Measurements from ENCODE around the gene SLC25A44.

SLC25A44 gene, protein sequence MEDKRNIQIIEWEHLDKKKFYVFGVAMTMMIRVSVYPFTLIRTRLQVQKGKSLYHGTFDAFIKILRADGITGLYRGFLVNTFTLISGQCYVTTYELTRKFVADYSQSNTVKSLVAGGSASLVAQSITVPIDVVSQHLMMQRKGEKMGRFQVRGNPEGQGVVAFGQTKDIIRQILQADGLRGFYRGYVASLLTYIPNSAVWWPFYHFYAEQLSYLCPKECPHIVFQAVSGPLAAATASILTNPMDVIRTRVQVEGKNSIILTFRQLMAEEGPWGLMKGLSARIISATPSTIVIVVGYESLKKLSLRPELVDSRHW

DNA sequence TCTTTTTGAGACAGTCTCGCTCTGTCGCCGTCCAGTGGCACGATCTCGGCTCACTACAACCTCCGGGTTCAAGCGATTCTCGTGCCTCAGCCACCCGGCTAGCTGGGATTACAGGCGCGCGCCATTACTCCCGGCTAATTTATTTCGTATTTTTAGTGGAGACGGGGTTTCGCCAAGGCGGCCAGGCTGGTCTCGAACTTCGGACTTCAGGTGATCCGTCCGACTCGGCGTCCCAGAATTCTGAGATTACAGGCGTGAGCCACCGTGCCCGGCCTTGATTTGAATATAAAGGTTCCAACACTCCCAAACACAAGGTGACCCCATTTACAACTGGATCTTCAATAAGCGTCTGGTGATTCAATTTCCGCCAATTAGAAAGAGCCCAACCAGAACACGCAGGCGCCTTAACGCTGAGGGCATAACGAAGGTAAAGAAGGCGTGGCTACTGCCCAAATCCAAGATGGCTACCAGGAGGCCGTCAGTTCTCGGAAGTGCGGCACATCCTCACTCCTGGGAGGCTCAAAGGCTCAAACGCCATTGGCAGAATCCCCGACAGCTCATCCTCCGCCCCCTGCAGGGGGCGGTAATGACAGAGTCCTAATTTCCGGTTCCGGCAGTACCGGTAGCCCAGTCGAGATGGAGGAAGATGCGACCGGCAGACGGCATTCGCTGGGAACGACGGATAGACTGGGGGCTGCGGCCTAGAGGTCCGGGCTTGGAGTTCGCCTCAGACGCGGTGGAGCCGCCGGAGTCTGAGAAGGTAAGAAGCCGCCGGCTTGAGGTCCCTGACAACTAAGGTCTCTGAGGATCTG, at the start of gene SLC25A44:
Gene SLC25A44, plus strand, starts transcription at position 617 of the 812 bp plus-strand sequence. CDS start 5,744 bp downstream, outside the sequence.
- H3K4me1 ChIP-seq: peaks cover 27 to 61% (median 41%) of the 10 kb centered on the region in 10 experiments
- H3K27ac ChIP-seq: peak within 1 kb of the TSS; percentile 73 to 94 (median 89)
- H3K4me2 ChIP-seq: peak within 1 kb of the TSS; percentile 88 to 98 (median 95)
- peak within 1 kb of the TSS; percentile 77 to 90 (median 87) for H3K9ac ChIP-seq
- peaks cover 6 to 47% (median 26%) of the 10 kb centered on the region in 11 experiments; a peak in 17 of 22 replicates for H4K20me1 ChIP-seq
- H3K27me3 ChIP-seq: no peaks in the 10 kb centered on the region
- no peak for TF ChIP-seq Cebpa-rat (IDR thresholded peaks at IDR 0.05)
- H3K36me3 ChIP-seq: peaks cover 17 to 42% (median 30%) of the 10 kb centered on the region in 11 experiments
- peak within 1 kb of the TSS; percentile 82 to 98 (median 90) for H3K4me3 ChIP-seq
- H3K9me3 ChIP-seq (replicated peaks in 1 of 11): peaks cover 6 to 18% (median 14%) of the 10 kb centered on the region in 11 experiments

DNA sequence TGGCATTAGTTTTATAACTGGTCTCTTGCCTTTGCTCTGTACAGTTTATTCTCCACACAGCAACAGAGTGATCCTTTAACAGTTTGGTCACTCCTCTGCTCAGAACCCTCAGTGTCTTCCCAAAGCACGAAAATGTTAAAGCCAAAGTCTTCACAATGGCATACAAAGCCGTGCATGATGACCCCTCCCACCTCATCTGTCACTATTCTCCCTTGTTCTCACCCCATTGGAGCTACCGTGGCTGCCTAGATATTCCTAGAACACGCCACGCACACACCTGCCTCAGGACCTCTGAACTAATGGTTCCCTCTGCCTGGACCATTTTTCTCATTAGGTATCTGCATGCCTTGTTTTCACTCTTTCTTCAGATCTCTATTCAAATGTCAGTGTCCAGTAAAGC, 49.2 kb upstream of the SLC25A44 start:
- no peaks in the 10 kb centered on the region; a peak in 1 of 22 replicates for H4K20me1 ChIP-seq
- no peak overlapping the region for H3K27ac ChIP-seq
- H3K9me3 ChIP-seq (replicated peaks in 1 of 11): no peaks in the 10 kb centered on the region
- no peak for TF ChIP-seq Cebpa-rat (IDR thresholded peaks at IDR 0.05)
- no peak overlapping the region for H3K4me2 ChIP-seq
- H3K4me3 ChIP-seq: no peak overlapping the region
- H3K36me3 ChIP-seq: no peaks in the 10 kb centered on the region
- H3K4me1 ChIP-seq: peaks cover 37 to 44% (median 42%) of the 10 kb centered on the region in 10 experiments
- peak overlapping the region in 2 of 11 experiments; percentile 9 to 13; a peak in 1 of 22 replicates for H3K9ac ChIP-seq
- H3K27me3 ChIP-seq: no peaks in the 10 kb centered on the region

DNA sequence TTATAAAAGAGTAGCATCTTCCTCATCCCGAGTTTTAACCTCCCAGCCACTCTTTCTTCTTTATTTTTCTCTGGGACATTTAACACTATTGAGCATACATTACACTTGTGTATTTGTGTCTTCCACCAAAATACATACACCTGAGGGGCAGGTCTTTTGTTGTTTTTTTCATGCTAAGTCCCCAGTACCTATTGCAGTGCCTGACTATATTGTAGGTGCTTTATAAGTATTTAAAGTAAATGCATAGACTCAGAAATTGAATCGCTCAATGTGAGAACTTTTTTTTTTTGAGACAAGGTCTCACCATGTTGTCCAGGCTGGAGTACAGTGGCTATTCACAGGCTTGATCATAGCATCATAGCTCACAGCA, 48.3 kb upstream of the SLC25A44 start:
- peak overlapping the region; percentile 82 to 100 (median 98); a peak in 18 of 22 replicates for H3K4me2 ChIP-seq
- no peaks in the 10 kb centered on the region for H3K9me3 ChIP-seq (replicated peaks in 1 of 11)
- peaks cover 46 to 53% (median 50%) of the 10 kb centered on the region in 10 experiments for H3K4me1 ChIP-seq
- no peaks in the 10 kb centered on the region for H3K27me3 ChIP-seq
- H3K36me3 ChIP-seq: no peaks in the 10 kb centered on the region
- peak overlapping the region in 3 of 11 experiments; percentile 9 to 74 (median 74); a peak in 1 of 22 replicates for H3K9ac ChIP-seq
- no peak for TF ChIP-seq Cebpa-rat (IDR thresholded peaks at IDR 0.05)
- H4K20me1 ChIP-seq: no peaks in the 10 kb centered on the region; a peak in 1 of 22 replicates
- H3K27ac ChIP-seq: no peak overlapping the region
- H3K4me3 ChIP-seq: no peak overlapping the region

DNA sequence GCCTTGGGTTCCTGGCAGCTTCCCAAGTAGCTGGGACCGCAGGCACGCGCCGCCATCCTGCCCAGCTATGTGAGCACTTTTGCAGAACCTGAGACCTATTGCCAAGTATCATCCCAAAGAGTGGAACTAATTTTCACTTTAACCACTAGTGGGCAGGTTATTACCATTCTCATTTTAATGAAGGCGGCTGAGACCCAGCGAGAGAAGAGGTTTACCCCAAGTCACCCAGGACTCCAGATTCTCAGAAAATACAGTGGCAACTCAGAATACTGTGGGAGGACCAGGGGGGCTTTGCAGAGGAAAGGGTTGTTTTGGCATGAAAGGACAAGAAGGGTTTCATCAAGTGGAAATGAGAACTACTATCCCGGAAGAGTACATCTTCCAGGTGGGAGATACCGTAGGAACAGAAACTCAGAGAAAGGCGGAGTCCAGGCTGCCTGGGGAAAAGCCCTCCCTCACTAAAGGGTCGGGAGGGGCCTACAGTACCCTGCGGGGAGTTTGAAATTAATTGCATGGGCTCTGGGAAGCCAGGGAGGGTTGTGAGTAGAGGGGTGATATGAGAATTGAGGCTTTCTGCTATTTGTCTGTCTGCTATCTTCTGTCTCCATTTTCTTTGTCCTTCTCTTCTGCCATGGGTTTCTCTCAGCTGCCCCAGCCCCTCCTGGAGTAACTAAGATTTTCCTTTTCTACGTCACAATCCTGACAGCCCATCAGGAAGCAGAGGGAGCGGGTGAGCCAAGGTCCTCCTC, 47.7 kb upstream of the SLC25A44 start:
- Histone ChIP-seq H3K36me3 (no peaks in the 10 kb centered on the region), H3K4me1 (peaks cover 52 to 58% (median 56%) of the 10 kb centered on the region in 10 experiments), H3K4me2 (peak overlapping the region; percentile 82 to 100 (median 98)), H3K27ac (peak overlapping the region; percentile 84 to 94 (median 90)), H3K4me3 (peak overlapping the region; percentile 6 to 56 (median 45); a peak in 17 of 20 replicates), H3K9ac (peak overlapping the region; percentile 68 to 80 (median 77)), H3K9me3 (replicated peaks in 1 of 11) (no peaks in the 10 kb centered on the region), H4K20me1 (no peaks in the 10 kb centered on the region), H3K27me3 (no peaks in the 10 kb centered on the region)
- no peak for TF ChIP-seq Cebpa-rat (IDR thresholded peaks at IDR 0.05)

DNA sequence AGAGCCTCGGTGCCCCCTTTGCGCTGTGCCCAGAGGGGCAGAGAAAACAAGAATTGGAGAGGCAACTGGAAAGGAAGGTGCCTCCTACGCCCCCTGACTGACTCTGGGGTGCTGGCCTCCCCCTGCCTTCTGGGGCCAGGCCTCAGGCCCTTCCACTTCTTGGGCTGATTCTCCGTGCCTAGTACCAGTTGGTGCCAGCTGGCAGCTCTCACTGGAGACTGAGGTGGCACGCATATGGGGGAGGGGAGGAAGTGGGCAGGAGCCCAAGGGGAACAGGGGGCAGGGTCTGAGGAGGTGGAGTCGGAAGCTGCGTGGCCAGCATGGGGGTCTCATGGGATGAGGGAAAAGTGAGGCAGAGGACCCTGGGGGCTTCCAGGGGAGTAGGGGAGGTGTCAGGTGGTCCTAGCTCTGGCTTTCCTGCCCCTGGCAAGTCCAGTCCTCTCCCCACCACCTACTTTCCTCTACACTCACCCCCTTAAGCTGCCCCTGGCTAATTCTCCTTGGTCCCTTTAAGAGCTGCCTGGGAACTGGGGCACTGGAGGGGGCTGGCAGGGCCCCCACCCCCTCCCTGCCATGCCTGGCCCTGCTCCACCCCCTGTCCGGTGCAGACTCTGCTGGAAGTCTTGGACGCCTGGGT, 47.0 kb upstream of the SLC25A44 start:
- Histone ChIP-seq H3K9ac (peak overlapping the region; percentile 68 to 80 (median 77)), H3K4me1 (peaks cover 59 to 65% (median 62%) of the 10 kb centered on the region in 10 experiments), H3K36me3 (no peaks in the 10 kb centered on the region), H3K27me3 (no peaks in the 10 kb centered on the region), H3K4me2 (peak overlapping the region; percentile 82 to 100 (median 98)), H3K4me3 (peak overlapping the region; percentile 6 to 56 (median 45); a peak in 17 of 20 replicates), H3K27ac (peak overlapping the region; percentile 84 to 94 (median 90)), H3K9me3 (replicated peaks in 1 of 11) (no peaks in the 10 kb centered on the region), H4K20me1 (no peaks in the 10 kb centered on the region)
- TF ChIP-seq Cebpa-rat (IDR thresholded peaks at IDR 0.05): no peak

DNA sequence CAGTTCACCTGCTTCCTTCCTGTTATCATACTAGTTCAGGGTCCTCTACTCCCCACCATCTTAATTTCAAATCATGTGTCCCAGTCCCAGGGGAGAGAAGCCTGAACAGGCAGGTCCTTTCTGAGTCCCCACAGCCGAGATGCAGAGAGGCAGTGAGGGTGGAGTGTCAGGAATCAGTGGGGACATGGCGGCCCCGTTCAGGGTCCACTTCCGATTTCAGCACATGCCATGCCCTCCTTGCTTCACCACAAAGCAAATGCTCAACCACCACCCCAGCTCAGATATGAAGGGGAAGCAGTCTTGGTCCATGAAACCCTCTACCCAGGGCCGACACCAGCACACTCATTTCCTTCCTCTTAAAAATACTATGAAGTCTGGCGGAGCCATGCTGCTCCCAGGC, 45.7 kb upstream of the SLC25A44 start:
- Histone ChIP-seq H3K4me2 (peak overlapping the region; percentile 91 to 100 (median 98)), H3K4me1 (peaks cover 71 to 78% (median 75%) of the 10 kb centered on the region in 10 experiments), H3K4me3 (peak overlapping the region in 8 of 10 experiments; percentile 8 to 43 (median 30); a peak in 13 of 20 replicates), H3K27me3 (no peaks in the 10 kb centered on the region), H4K20me1 (no peaks in the 10 kb centered on the region), H3K36me3 (no peaks in the 10 kb centered on the region), H3K27ac (peak overlapping the region; percentile 84 to 94 (median 90)), H3K9ac (peak overlapping the region; percentile 68 to 79 (median 77)), H3K9me3 (replicated peaks in 1 of 11) (no peaks in the 10 kb centered on the region)
- TF ChIP-seq Cebpa-rat (IDR thresholded peaks at IDR 0.05): peak in 8 of 11 experiments; percentile 74 to 91 (median 82); a peak in 15 of 22 replicates

DNA sequence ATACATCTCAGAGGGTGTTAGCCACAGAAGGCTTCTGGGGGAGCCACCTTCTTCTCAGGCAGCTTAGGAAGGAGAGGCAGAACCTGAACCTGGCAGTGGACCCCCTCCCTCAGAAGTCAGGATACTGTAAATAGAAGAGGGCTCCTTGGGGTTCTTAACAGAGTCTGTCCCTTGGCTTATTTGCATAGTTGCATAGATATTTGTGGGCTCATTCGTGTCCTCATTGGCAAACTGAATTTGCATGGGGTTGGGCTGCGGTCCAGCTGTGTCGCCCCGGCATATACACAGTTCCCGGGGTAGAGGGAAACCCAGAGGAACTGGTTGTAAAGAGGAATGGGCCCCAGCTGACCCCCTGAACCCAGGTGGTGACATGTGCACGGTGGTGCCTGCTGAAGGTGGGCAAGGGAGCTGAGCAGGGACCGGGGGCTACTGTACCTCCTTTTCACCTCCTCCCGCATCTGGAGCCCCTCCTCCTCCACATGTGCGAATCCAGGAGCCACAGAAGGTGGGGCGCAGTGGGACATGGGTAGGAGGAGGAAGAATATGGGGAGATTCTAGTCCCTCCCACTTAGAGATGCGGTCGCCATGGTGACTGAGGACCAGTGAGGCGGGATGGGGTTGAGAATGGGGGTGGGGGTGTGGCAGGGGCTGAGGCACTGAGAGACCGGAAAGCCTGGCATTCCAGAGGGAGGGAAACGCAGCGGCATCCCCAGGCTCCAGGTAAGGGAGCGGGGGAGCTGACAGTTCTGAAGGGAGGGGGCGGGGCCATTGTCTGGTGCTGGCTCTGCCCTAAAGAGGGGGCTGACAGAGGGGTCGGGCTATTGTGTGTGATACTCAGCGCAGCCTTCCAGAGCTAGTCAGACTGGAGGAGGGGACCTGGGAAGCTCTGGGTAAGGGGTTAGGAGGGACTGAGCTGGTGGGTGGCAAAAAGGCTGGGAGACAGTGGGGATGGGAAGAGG, 44.3 kb upstream of the SLC25A44 start:
- Histone ChIP-seq H3K9ac (peak overlapping the region; percentile 68 to 79 (median 77); a peak in 20 of 22 replicates), H3K27ac (peak overlapping the region; percentile 84 to 94 (median 90)), H3K9me3 (replicated peaks in 1 of 11) (no peaks in the 10 kb centered on the region), H3K4me2 (peak overlapping the region; percentile 91 to 100 (median 98)), H3K36me3 (no peaks in the 10 kb centered on the region), H3K4me1 (peaks cover 85 to 92% (median 89%) of the 10 kb centered on the region in 10 experiments), H3K27me3 (no peaks in the 10 kb centered on the region), H3K4me3 (no peak overlapping the region), H4K20me1 (no peaks in the 10 kb centered on the region)
- TF ChIP-seq Cebpa-rat (IDR thresholded peaks at IDR 0.05): no peak

Measured in BLaER1 treated with 17β-estradiol and CSF1 and Interleukin-3, amounts not matched to agents 10 nM and 100 nM (cell line).